SK-N-MC (cell line): Measurements from ENCODE around the gene RNF103.
"Not testable (repeated sequence)": the region's sequence is repeated elsewhere in the genome, so short reads cannot be mapped to it uniquely, and the experiment has no call there.

Experiments
- DNase-seq: peaks from one replicate; pipeline ENCODE4 v3.0.0-alpha.2; 2011; ENCODE audit warnings: low read depth, low spot score
- H3K27ac ChIP-seq: fragments of 200-600 bp; sonication (generic); 2 replicates; pipeline ENCODE4 v1.5.1; 2016; ENCODE audit warnings: mixed run types
- H3K36me3 ChIP-seq: fragments of 200-600 bp; sonication (generic); 2 replicates; pipeline ENCODE4 v1.6.1; 2017; ENCODE audit warnings: antibody characterized with exemption, low read length, mixed read lengths; ENCODE audit not compliant: insufficient read depth
- H3K4me3 ChIP-seq: fragments of 200-600 bp; sonication (generic); 2 replicates; pipeline ENCODE4 v1.5.1; 2016
- H3K9ac ChIP-seq: fragments of 200-600 bp; sonication (generic); 2 replicates; pipeline ENCODE4 v1.8.0; 2017; ENCODE audit warnings: mixed run types, mixed read lengths; ENCODE audit not compliant: insufficient read length
- H3K9me3 ChIP-seq: fragments of 200-600 bp; sonication (generic); 2 replicates; pipeline ENCODE4 v1.6.1; 2017; ENCODE audit warnings: low read depth, mild to moderate bottlenecking, antibody characterized with exemption, low read length, moderate library complexity, mixed read lengths
- EZH2 ChIP-seq: fragments of 200-600 bp; sonication (generic); IDR thresholded peaks from one replicate; pipeline ENCODE4 v1.6.1; 2017; ENCODE audit warnings: antibody characterized with exemption
- FOXP2 ChIP-seq: optimal IDR thresholded peaks from 2 replicates; pipeline ENCODE3; 2011; ENCODE audit warnings: mild to moderate bottlenecking, moderate library complexity; ENCODE audit not compliant: insufficient read depth; ENCODE audit errors: extremely low read length, control extremely low read depth
- POLR2AphosphoS5 ChIP-seq: IDR thresholded peaks from 2 replicates; pipeline ENCODE4 v1.6.1; 2012; ENCODE audit warnings: mild to moderate bottlenecking, low read depth, low read length, borderline replicate concordance

Gene RNF103, protein sequence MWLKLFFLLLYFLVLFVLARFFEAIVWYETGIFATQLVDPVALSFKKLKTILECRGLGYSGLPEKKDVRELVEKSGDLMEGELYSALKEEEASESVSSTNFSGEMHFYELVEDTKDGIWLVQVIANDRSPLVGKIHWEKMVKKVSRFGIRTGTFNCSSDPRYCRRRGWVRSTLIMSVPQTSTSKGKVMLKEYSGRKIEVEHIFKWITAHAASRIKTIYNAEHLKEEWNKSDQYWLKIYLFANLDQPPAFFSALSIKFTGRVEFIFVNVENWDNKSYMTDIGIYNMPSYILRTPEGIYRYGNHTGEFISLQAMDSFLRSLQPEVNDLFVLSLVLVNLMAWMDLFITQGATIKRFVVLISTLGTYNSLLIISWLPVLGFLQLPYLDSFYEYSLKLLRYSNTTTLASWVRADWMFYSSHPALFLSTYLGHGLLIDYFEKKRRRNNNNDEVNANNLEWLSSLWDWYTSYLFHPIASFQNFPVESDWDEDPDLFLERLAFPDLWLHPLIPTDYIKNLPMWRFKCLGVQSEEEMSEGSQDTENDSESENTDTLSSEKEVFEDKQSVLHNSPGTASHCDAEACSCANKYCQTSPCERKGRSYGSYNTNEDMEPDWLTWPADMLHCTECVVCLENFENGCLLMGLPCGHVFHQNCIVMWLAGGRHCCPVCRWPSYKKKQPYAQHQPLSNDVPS

DNA sequence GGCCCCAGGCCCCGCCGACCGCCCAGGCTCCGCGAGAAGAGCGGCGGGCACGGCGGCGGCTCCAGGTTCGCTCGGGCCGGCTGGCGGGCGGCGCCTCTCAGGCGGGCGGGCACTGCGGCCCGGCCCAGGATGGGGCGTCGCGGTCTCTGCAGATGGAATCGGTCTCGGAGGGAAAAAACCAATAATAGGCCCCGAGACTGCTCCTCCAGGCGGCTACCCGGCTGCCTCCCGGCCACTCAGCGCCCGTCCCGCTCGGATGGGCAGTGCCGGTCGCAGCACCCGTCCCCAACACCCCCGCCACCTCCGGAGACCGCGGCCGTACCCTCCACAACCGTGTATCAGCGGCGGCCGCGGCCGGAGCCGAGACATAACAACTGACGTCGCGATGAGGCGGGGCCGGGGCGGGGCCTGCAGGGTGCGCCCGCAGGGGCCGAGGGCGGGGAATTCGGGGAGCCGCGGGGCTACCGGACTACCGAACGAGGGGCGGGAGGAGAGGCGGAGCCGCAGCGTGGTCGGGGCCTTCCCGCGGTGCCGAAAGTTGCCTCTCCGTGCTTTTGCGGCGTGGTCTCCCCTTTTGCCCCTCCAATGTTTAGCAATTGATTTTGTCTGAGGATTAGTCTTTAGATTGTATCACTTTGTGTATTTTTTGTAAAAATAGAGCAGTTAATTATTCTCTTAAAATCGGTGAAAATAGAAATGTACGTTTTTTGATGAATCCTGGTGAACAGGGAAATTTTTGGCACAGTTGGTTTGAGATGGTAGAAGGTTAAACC, at the start of gene RNF103:
TSS of gene RNF103 (minus strand) at position 372 of the 773 bp plus-strand sequence. CDS start 979 bp downstream, outside the sequence.
- no peak for DNase-seq
- peak within 1 kb of the TSS; percentile 89 for H3K4me3 ChIP-seq
- H3K9ac ChIP-seq, result peak within 1 kb of the TSS; percentile 82
- no peak for TF ChIP-seq EZH2
- TF ChIP-seq POLR2AphosphoS5, result peak; percentile 89
- H3K9me3 ChIP-seq, result no peaks in the 10 kb centered on the region
- H3K36me3 ChIP-seq, result peaks cover 6% of the 10 kb centered on the region; the same call in 1 of the 2 replicates
- H3K27ac ChIP-seq, result peak within 1 kb of the TSS; percentile 66

- H3K9ac ChIP-seq, result no peak overlapping the region
- no peak for DNase-seq
- no peak overlapping the region for H3K4me3 ChIP-seq
- TF ChIP-seq EZH2 (no peak), POLR2AphosphoS5 (no peak), FOXP2 (no peak)
- H3K27ac ChIP-seq, result no peak overlapping the region
- H3K36me3 ChIP-seq, result no peaks in the 10 kb centered on the region
- H3K9me3 ChIP-seq, result no peaks in the 10 kb centered on the region
Measured at GRCh38 chr2:86673011-86673410, 49.3 kb upstream of the RNF103 start.

- DNase-seq, result no peak
- no peaks in the 10 kb centered on the region for H3K36me3 ChIP-seq
- no peak overlapping the region for H3K27ac ChIP-seq
- no peaks in the 10 kb centered on the region for H3K9me3 ChIP-seq
- TF ChIP-seq EZH2, result no peak
- TF ChIP-seq POLR2AphosphoS5, result no peak
- no peak for TF ChIP-seq FOXP2
- no peak overlapping the region for H3K9ac ChIP-seq
- H3K4me3 ChIP-seq, result no peak overlapping the region
Measured at GRCh38 chr2:86672027-86672545, 48.4 kb upstream of the RNF103 start.

DNA sequence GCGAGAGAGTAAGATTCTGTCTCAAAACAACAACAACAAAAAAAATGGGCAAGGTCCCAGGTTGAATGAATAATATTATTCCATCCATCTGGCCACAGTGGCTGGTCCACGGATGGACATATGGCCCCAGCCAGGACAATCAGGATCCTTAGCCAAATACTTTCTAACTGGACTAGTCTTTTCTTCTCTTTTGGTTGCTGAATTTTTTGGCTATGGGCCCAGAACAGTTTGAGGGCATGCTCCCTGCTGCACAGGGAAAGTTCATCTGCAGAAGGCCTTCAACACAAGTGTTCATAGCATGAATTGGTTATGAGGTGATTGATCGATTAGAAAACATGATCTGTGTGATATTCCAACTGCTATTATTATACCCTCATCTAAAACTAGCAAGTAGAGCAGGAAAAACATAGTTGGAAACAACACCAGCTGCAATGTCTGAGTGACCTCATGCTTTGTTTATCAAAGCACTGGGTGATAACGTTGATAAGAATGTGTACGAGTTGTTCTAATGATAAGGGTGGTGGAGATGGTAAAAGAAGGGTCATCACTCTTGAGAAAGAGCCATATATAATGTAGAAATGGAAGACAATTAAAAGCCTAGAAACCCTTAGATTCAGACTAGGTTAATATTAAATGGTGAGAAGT, 47.8 kb upstream of the RNF103 start:
- TF ChIP-seq EZH2 (no peak), FOXP2 (no peak), POLR2AphosphoS5 (no peak)
- Histone ChIP-seq H3K27ac (no peak overlapping the region), H3K4me3 (no peak overlapping the region), H3K9ac (no peak overlapping the region), H3K9me3 (no peaks in the 10 kb centered on the region), H3K36me3 (no peaks in the 10 kb centered on the region)
- DNase-seq, result no peak

DNA sequence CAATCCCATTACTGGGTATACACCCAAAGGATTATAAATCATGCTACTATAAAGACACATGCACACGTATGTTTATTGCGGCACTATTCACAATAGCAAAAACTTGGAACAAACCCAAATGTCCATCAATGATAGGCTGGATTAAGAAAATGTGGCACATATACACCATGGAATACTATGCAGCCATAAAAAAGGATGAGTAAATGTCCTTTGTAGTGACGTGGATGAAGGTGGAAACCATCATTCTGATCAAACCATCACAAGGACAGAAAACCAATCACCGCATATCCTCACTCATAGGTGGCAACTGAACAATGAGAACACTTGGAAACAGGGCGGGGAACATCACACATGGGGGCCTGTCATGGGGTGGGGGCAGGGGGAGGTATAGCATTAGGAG, 45.7 kb upstream of the RNF103 start:
- not testable (repeated sequence) for H3K9me3 ChIP-seq, H3K9ac ChIP-seq, DNase-seq, H3K27ac ChIP-seq, H3K4me3 ChIP-seq, H3K36me3 ChIP-seq

DNA sequence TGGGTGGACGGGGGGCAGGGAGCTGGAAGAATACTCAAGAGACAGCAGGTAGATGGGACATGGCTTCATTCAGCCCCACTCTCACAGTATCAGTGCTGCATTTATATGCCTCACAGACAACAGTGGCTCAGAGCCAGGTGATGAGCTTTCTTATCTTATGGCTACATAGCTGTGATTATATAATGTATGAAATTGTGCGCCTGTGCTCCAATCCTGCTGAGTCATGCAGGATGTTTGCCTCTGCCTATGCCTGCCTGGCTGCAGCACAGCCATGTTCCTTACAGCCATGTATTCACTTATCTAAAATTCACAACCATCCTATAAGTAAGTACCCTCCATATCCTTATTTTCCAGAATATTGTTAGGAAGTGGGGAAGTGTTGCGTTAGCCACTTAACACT, 37.7 kb upstream of the RNF103 start:
- no peak for DNase-seq
- peaks cover 4% of the 10 kb centered on the region; the same call in 1 of the 2 replicates for H3K9me3 ChIP-seq
- H3K4me3 ChIP-seq, result no peak overlapping the region
- no peaks in the 10 kb centered on the region for H3K36me3 ChIP-seq
- H3K9ac ChIP-seq, result no peak overlapping the region
- TF ChIP-seq FOXP2, result no peak
- no peak for TF ChIP-seq EZH2
- no peak for TF ChIP-seq POLR2AphosphoS5
- H3K27ac ChIP-seq, result no peak overlapping the region

DNA sequence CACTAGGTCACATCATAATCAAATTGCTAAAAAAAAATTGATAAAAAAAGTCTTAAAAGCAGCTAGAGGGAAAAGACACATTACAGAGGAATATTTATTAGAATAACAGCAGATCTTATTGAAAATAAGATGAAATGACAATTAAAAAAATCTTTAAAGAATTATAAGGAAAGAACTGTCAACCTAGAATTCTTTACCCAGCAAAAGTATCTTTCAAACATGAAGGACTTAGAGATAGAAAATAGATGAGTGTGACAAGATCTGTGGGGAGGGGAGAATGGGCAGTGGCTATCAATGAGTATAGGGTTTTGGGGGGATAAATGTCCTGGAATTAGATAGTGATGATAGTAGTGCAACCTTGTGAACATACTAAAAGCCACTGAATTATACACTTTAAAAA, 26.5 kb upstream of the RNF103 start:
- no peaks in the 10 kb centered on the region for H3K9me3 ChIP-seq
- H3K4me3 ChIP-seq, result no peak overlapping the region
- H3K36me3 ChIP-seq, result no peaks in the 10 kb centered on the region
- no peak for DNase-seq
- TF ChIP-seq FOXP2 (no peak), POLR2AphosphoS5 (no peak), EZH2 (no peak)
- H3K9ac ChIP-seq, result no peak overlapping the region
- no peak overlapping the region for H3K27ac ChIP-seq
